Activated T-helper 9 cell treated with anti-CD3 and anti-CD28 coated beads, Interleukin-2, amount 50 U/mL, for 16 hours (primary cell): ENCODE measurements around the gene PDE4B.

ENCODE experiments used
- DNase-seq: peaks from one replicate; pipeline ENCODE4 v3.0.0-alpha.2; 2020; ENCODE audit warnings: low read depth

Gene PDE4B

GRCh38 chr1:65882076-65882475 lies 89.4 kb downstream of the PDE4B start:
- no peak for DNase-seq

DNA sequence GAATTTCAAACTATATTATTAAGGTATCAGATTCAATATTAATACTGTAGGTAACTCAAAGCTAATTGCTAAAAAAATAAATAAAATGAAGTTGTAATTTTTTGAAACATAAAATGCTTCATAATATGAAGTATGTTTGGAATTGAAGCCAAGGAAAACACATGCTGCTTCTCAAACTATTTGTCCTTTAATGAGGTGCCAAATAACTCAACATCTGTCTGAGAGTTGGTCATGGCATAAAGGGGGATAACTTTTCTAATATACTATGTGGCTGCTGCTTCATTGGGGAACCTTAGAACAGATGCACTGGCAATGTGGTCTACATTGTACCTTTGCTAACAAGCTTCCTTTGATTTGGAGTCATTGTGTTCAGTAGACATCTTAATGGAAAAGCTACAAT lies 96.7 kb downstream of the PDE4B start:
- DNase-seq = no peak

DNA sequence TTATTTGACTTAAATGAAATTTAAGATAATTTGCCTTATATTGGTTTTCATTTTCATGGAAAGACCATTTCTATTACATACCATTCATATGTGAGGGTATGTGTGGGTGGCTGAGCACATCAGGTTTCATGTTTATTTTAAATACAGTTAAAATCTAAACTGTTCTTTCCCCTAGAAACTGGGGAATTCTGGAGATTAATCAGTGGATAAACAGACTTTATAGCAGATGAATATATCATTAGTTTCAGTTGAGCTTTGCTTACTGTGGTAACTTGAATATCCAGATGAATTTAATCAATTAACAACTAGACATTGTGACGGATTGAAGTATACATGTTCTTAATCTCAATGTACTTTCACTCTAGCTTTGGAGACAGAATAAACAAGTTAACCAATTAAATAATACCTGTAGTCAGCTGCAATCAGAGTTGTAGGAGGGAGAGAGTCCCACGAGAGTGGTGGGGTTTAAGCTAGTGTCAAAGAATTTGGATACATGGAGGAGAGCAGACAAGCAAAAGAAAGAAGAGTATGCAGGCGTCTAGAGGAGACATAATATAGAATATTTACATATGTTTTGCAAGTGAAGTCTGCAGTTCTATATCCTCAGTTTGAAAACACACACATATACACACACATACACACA lies 97.6 kb downstream of the PDE4B start:
- no peak for DNase-seq

DNA sequence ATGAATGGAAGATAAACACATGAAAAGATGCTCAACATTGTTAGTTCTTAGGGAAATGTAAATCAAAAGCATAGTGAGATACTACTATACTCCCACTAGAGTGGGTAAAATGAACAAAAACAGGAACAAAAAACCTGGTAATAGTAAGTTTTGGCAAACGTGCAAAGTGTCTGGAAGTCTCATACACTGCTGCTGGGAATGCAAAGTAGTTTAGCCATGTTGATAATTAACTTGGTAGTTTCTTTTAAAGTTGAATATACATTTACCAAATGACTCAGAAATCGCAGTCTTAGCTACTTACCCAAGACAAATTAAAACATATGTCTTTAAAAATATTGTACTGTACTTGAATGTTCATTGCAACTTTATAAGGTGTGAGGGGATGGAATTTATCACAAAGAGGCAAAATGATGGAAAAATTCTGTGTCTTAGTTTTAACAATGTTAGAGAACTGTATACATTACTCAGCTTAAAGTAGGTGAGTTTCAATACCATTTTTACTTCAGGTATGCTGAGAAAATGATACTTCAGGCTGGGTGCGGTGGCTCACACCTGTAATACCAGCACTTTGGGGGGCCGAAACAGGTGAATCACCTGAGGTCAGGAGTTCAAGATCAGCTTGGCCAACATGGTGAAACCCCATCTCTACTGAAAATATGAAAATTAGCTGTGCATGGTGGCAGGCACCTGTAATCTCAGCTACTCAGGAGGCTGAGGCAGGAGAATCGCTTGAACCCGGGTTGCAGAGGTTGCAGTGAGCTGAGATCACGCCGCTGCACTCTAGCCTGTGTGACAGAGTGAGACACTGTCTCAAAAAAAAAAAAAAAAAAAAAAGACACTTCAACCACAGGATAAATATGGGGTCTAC lies 102.3 kb downstream of the PDE4B start:
- DNase-seq = no peak

DNA sequence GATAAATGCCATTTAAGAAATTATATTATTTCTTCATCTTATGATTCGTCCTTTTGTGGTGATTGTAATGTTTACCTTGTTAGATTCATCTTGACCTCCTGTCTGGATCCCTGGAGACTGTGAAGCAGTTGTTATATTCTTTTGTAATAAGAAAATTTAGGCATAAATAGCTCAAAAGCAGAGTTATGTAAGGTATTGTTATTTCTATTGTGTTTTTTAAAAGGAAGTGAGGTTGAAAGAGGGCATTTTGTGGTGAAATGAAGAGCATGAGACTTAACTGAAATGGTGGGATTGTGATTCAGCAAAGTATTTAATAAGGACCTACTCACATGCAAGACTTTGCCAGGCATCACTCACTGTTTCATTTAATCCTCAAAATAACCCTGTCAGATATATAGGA lies 104.0 kb downstream of the PDE4B start:
- DNase-seq = no peak

DNA sequence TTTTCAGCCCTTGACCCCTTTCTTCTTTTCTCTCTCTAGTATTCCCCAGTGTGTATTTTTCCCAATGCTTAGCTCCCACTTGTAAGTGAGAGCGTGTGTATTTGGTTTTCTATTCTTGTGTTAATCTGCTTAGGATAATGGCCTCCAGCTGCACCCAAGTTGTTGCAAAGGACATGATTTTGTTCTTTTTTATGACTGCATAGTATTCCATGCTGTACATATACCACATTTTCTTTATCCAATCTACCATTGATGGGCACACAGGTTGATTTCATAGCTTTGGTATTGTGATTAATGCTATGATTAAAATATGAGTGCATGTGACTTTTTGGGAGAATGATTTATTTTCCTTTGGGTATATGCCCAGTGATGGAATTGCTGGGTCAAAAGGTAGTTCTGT lies 104.8 kb downstream of the PDE4B start:
- DNase-seq = no peak

- no peak for DNase-seq
Measured at GRCh38 chr1:65904681-65905083, 112.0 kb downstream of the PDE4B start.

DNA sequence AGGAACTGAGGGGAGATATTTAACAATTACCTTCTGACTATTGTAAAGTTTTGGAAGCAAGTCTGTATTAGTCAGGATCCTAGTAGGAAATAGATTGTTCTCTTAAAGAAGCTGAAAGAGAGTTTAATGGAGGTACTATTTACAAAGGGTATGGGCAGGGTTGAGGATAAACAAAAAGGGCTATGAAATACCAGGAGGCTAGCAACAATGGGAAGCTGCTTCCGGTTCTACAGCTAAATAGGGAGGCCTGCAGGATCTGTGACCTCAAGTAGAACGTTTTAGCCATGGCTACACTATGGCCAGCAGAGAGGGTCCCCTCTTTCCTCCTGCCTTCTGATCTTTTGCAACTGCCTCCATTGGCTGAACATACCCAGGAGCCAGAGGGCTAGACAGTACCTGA lies 117.7 kb downstream of the PDE4B start:
- DNase-seq = no peak

GRCh38 chr1:65911679-65912078 lies 119.0 kb downstream of the PDE4B start:
- no peak for DNase-seq

- no peak for DNase-seq
Measured at GRCh38 chr1:65918564-65918963, 125.9 kb downstream of the PDE4B start.

DNA sequence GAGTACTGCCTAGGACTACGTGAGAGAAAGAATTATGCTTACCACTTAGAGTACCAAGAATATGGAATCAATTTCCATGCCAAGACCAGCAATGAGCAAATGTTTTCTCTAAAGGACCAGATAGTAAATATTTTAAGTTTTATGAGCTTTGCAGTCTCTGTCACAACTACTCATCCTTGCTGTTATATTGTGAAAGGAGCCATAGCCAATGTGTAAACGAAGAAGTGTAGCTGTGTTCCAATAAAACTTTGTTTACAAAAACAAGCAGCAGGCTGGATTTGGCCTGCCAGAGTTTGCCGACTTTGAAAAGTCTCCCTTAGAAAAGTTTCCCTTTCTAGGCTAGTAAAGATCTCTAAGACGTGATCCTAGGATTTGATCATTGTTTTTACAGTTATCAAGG lies 128.8 kb downstream of the PDE4B start:
- DNase-seq = no peak

DNA sequence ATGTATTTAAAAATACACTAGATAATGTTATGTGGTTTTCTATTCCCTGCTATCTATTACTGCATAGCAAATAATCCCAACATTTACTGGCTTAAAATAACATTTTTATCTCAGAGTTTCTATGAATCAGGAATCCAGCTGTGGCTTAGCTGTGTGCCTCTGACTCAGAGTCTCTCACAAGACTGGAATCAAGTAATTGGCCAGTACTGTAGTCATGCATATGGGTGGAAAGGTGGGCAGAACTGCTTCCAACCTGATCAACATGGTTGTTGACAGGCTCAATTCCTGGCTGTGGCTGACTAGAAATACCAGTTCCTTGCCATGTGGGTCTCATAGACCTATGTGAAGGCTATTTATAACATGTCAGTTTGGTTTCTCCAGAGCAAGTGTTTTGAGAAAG lies 131.8 kb downstream of the PDE4B start:
- no peak for DNase-seq

DNA sequence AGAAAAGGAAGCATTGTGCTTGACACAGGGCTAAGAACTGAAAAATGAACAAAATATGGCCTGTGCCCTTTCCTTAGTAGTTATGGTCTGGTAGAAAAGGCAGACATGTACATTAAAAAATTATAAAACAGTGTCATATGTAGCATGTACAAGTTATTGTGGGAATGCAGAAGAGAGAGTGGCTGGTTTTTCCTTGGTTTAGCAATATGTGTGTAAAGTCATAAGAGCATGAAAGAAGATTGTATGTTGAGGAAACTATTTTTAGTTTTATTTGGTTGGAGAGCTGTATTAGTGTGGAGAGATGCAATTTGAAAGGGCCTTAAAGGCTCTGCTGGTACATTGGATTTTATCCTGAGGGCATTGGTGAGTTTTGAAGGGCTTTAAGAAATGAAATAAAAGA lies 145.8 kb downstream of the PDE4B start:
- DNase-seq = no peak

- DNase-seq = no peak
Measured at GRCh38 chr1:65939191-65939590, 146.5 kb downstream of the PDE4B start.

DNA sequence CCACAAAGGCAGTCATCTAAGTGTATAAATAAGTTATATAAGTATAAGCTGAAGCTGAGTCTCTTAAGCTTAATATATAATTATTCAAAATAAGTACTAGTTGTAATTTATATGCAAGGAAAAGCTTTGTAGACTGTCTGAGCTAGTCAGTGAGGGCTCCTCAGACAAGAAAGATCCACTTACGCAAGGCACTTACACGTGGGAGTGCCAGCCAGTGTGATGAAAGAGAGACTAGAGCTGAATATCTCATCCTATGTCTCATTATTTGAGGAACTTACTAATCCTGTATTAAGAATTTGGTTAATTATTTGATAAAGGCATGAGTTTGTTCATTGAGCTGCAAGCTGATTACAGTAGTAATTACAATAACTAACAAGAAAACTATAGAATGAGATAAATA lies 146.9 kb downstream of the PDE4B start:
- no peak for DNase-seq

GRCh38 chr1:65940126-65940525 lies 147.4 kb downstream of the PDE4B start:
- no peak for DNase-seq

- DNase-seq = no peak
Measured at GRCh38 chr1:65942476-65942875, 149.8 kb downstream of the PDE4B start.

GRCh38 chr1:65946376-65946775 lies 153.7 kb downstream of the PDE4B start:
- no peak for DNase-seq

DNA sequence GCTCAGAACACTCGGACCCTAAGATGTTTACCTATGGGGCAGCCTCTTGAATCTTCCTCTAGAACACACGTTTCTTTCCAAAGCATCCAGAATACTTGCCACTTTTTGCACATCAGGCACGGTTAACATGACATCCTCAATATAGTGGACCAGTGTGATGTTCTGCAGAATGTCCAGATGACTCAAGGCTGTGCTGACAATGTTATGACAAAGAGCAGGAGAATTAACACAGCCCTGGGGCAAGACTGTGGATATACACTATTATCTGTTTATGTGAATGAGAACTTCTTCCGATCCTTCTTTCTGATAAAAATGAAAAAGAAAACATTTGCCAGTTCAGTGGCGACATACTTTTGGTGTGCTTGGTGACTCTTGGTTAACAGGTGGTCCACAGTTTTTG lies 154.3 kb downstream of the PDE4B start:
- DNase-seq = no peak

GRCh38 chr1:65948609-65949229 lies 156.0 kb downstream of the PDE4B start:
- DNase-seq = no peak

GRCh38 chr1:65949230-65949626 lies 156.5 kb downstream of the PDE4B start:
- no peak for DNase-seq

- DNase-seq = no peak
Measured at GRCh38 chr1:65949933-65950332, 157.2 kb downstream of the PDE4B start.

- DNase-seq = no peak
Measured at GRCh38 chr1:65952696-65953095, 160.0 kb downstream of the PDE4B start.
